Measurements from ENCODE around the gene MEIS2.

Gene MEIS2

GRCh38 chr15:36880224-36880912, 220.0 kb downstream of the MEIS2 start:
- FAIRE-seq (no peak), DNase-seq (ENCODE audit: low spot score) (no peak)

- no peak for FAIRE-seq
- DNase-seq (ENCODE audit: low spot score): no peak
Measured at GRCh38 chr15:36879568-36880222, 220.7 kb downstream of the MEIS2 start.

GRCh38 chr15:36878684-36879262, 221.6 kb downstream of the MEIS2 start:
- FAIRE-seq: no peak

GRCh38 chr15:36877796-36878683, 222.3 kb downstream of the MEIS2 start:
- DNase-seq (ENCODE audit: low spot score) (no peak), FAIRE-seq (no peak)

More at GRCh38 chr15:36878684-36879262, 221.6 kb downstream of the MEIS2 start:
- DNase-seq (ENCODE audit: low spot score): no peak

- FAIRE-seq (no peak), DNase-seq (ENCODE audit: low spot score) (no peak)
Measured at GRCh38 chr15:36877294-36877693, 223.1 kb downstream of the MEIS2 start.

GRCh38 chr15:36875740-36876334, 224.5 kb downstream of the MEIS2 start:
- FAIRE-seq (no peak), DNase-seq (ENCODE audit: low spot score) (no peak)

GRCh38 chr15:36874930-36875329, 225.4 kb downstream of the MEIS2 start:
- DNase-seq (ENCODE audit: low spot score) (no peak), FAIRE-seq (no peak)

- no peak for DNase-seq (ENCODE audit: low spot score)
- FAIRE-seq: no peak
Measured at GRCh38 chr15:36867436-36867835, 232.9 kb downstream of the MEIS2 start.

- no peak for FAIRE-seq
- DNase-seq (ENCODE audit: low spot score): no peak
Measured at GRCh38 chr15:36866896-36867295, 233.5 kb downstream of the MEIS2 start.

GRCh38 chr15:36863570-36863969, 236.8 kb downstream of the MEIS2 start:
- DNase-seq (ENCODE audit: low spot score): no peak
- FAIRE-seq: no peak

- FAIRE-seq (no peak), DNase-seq (ENCODE audit: low spot score) (no peak)
Measured at GRCh38 chr15:36860792-36861191, 239.6 kb downstream of the MEIS2 start.

GRCh38 chr15:36858423-36858822, 241.9 kb downstream of the MEIS2 start:
- FAIRE-seq: no peak
- DNase-seq (ENCODE audit: low spot score): no peak

- FAIRE-seq: no peak
- no peak for DNase-seq (ENCODE audit: low spot score)
Measured at GRCh38 chr15:36856339-36856973, 243.9 kb downstream of the MEIS2 start.

- FAIRE-seq (no peak), DNase-seq (ENCODE audit: low spot score) (no peak)
Measured at GRCh38 chr15:36850864-36851263, 249.5 kb downstream of the MEIS2 start.

GRCh38 chr15:36845270-36845669, 255.1 kb downstream of the MEIS2 start:
- FAIRE-seq (no peak), DNase-seq (ENCODE audit: low spot score) (no peak)

GRCh38 chr15:36844534-36844998, 255.8 kb downstream of the MEIS2 start:
- no peak for DNase-seq (ENCODE audit: low spot score)
- no peak for FAIRE-seq

GRCh38 chr15:36843822-36844221, 256.5 kb downstream of the MEIS2 start:
- DNase-seq (ENCODE audit: low spot score): no peak
- no peak for FAIRE-seq

GRCh38 chr15:36841193-36841592, 259.2 kb downstream of the MEIS2 start:
- DNase-seq (ENCODE audit: low spot score) (no peak), FAIRE-seq (no peak)
